ENCODE data around the gene EXOSC5. TPM values are rescaled to one million over a fixed set of nuclear protein-coding genes. Genes with fewer than 3 reads are reported as not detected.
A peak's percentile ranks its signal among the peaks of the same experiment; 100 is the strongest.

EXOSC5 gene
- total and polyA plus RNA-seq, 2 donors from 2014 or later: 15.5 to 16.8 TPM

DNA sequence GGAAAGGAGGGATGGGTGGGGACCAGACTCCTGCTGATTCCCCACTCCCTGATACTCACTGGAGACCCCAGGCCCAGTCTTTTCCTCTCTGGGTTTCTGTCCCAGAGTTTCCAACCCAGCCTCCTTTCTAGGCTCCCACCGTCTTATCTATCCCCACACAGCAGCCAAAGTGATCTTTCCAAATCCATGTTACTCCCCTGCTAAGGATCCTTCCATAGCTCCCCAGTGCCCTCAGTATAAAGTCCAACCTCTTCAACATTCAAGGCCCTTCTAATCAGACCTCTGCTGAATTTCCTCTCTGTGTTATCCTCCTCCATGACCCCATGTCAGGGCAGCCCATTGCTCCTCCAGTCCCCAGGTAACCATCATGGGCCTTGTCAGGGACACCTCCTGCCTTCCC, 42.1 kb downstream of the EXOSC5 start:
- Histone ChIP-seq H3K9ac (ENCODE audit: low read length in 3 of 3) (no peak overlapping the region), H3K4me1 (ENCODE audit: control insufficient read depth in 2 of 3, insufficient read depth in 2 of 3, low read depth in 1 of 3, low read length in 3 of 3) (peaks cover 0 to 18% (median 3%) of the 10 kb centered on the region in 3 donors), H3K36me3 (ENCODE audit: control insufficient read depth in 2 of 3, insufficient read depth in 3 of 3, low read length in 3 of 3) (no peaks in the 10 kb centered on the region), H3K9me3 (ENCODE audit: control insufficient read depth in 2 of 3, insufficient read depth in 1 of 3, low read length in 3 of 3) (no peaks in the 10 kb centered on the region), H3K4me3 (ENCODE audit: low read length in 3 of 3) (no peak overlapping the region), H3K27me3 (ENCODE audit: control insufficient read depth, insufficient read depth, low read length) (no peaks in the 10 kb centered on the region), H3K27ac (ENCODE audit: low read depth in 2 of 2, low read length in 2 of 2) (no peak overlapping the region)
- FAIRE-seq (no peak), DNase-seq (no peak)
- TF ChIP-seq, protein P1, sequence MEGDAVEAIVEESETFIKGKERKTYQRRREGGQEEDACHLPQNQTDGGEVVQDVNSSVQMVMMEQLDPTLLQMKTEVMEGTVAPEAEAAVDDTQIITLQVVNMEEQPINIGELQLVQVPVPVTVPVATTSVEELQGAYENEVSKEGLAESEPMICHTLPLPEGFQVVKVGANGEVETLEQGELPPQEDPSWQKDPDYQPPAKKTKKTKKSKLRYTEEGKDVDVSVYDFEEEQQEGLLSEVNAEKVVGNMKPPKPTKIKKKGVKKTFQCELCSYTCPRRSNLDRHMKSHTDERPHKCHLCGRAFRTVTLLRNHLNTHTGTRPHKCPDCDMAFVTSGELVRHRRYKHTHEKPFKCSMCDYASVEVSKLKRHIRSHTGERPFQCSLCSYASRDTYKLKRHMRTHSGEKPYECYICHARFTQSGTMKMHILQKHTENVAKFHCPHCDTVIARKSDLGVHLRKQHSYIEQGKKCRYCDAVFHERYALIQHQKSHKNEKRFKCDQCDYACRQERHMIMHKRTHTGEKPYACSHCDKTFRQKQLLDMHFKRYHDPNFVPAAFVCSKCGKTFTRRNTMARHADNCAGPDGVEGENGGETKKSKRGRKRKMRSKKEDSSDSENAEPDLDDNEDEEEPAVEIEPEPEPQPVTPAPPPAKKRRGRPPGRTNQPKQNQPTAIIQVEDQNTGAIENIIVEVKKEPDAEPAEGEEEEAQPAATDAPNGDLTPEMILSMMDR (IDR thresholded peaks at IDR 0.05; ENCODE audit: borderline replicate concordance, extremely low read depth, insufficient read depth): no peak
- intact Hi-C loops (cut with DNase I): no loop called here

DNA sequence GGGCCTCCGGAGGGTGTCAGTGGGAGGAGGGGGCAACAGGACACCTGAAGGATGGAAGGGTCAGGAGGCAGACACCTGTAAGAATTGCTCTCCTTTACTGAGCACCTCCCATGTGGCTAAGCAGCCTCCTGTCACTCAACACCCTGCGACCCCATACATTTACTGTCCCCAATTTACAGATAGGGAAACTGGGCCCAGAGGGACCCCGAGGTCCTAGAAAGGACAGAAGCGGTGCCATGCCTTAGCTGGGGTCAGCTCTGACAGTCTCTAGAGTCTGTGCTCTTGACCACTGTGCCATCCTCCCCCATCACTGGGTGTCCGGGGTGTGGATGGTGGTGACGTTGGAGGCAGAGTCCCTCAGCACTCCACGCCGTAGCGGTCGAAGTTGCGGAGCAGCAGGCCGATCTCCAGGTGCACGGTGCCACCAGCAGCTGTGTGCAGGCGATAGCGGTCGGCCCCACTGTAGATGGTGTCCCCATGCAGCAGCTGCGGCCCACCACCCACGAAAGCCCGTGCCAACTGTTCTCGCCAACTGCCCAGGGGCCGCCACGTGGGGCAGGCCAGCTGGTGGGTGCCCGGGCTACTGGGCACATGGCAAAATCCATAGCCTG, 42.7 kb downstream of the EXOSC5 start:
- Histone ChIP-seq H3K9me3 (ENCODE audit: control insufficient read depth in 2 of 3, insufficient read depth in 1 of 3, low read length in 3 of 3) (no peaks in the 10 kb centered on the region), H3K27me3 (ENCODE audit: control insufficient read depth, insufficient read depth, low read length) (no peaks in the 10 kb centered on the region), H3K36me3 (ENCODE audit: control insufficient read depth in 2 of 3, insufficient read depth in 3 of 3, low read length in 3 of 3) (no peaks in the 10 kb centered on the region), H3K9ac (ENCODE audit: low read length in 3 of 3) (peak overlapping the region; percentile 36 to 69 (median 60)), H3K27ac (ENCODE audit: low read depth in 2 of 2, low read length in 2 of 2) (peak overlapping the region in 1 of 2 donors; percentile 65), H3K4me3 (ENCODE audit: low read length in 3 of 3) (peak overlapping the region; percentile 52 to 56 (median 53)), H3K4me1 (ENCODE audit: control insufficient read depth in 2 of 3, insufficient read depth in 2 of 3, low read depth in 1 of 3, low read length in 3 of 3) (peaks cover 0 to 18% (median 3%) of the 10 kb centered on the region in 3 donors)
- FAIRE-seq: no peak
- peak in 1 of 5 donors; percentile 81 for DNase-seq
- intact Hi-C loops (cut with DNase I): no loop called here
- TF ChIP-seq, protein P1 (IDR thresholded peaks at IDR 0.05; ENCODE audit: borderline replicate concordance, extremely low read depth, insufficient read depth): no peak

DNA sequence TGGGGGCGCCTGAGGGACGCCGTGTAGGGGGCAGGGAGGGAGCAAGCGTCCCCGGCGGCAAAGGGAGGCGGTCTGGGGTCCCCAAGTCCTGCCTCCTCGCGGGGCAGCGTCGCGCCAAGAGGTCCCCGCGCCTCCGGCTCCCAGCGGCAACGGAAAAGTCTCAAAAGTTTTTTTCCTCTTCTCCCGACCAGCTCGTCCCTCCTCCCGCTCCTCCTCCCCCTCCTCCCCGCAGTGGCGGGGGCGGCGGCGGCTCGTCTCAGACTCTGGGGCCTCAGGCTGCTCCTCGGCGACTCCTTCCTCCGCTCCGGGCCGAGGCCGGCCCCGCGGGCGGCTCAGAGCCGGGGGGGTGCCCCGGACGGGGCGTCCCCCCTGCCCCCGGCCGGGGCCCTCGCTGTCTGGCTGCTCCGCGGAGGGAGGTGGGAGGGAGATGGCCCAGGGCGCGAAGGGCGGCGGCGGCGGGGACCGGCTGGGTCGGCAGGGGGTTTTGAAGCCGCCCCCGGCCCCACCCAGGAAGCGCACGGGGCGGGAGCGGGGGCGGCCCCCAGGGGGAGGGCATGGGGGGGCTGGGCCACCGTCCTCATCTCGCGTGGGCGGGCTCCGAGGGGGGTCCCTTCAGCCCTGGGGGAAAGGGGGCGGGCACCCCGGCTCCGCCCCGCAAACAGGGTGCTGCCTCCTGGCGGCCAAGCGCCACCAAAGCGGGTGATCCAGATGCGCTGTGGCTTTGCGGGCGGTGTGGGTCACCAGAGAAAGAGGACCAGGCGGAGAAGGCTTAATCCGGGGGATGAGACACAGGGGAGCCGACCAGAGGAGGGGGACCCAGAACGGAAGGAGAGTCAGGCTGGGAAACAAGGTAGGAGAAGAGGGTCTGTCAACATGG, 43.5 kb downstream of the EXOSC5 start, which contains the start of gene TGFB1:
Gene TGFB1, minus strand, starts transcription at position 457 of the 877 bp plus-strand sequence. CDS start 878 bp downstream, outside the sequence.
- H3K4me3 ChIP-seq (ENCODE audit: low read length in 3 of 3): peak within 1 kb of the TSS; percentile 56 to 74 (median 71)
- no peaks in the 10 kb centered on the region for H3K9me3 ChIP-seq (ENCODE audit: control insufficient read depth in 2 of 3, insufficient read depth in 1 of 3, low read length in 3 of 3)
- no peaks in the 10 kb centered on the region for H3K36me3 ChIP-seq (ENCODE audit: control insufficient read depth in 2 of 3, insufficient read depth in 3 of 3, low read length in 3 of 3)
- peaks cover 0 to 21% (median 3%) of the 10 kb centered on the region in 3 donors for H3K4me1 ChIP-seq (ENCODE audit: control insufficient read depth in 2 of 3, insufficient read depth in 2 of 3, low read depth in 1 of 3, low read length in 3 of 3)
- H3K27me3 ChIP-seq (ENCODE audit: control insufficient read depth, insufficient read depth, low read length): no peaks in the 10 kb centered on the region
- peak within 1 kb of the TSS; percentile 43 to 80 for H3K27ac ChIP-seq (ENCODE audit: low read depth in 2 of 2, low read length in 2 of 2)
- peak; percentile 74 to 96 (median 87) for DNase-seq
- FAIRE-seq: no peak
- intact Hi-C loops (cut with DNase I): no loop called here
- peak within 1 kb of the TSS; percentile 36 to 69 (median 60) for H3K9ac ChIP-seq (ENCODE audit: low read length in 3 of 3)
- TF ChIP-seq, protein P1 (IDR thresholded peaks at IDR 0.05; ENCODE audit: borderline replicate concordance, extremely low read depth, insufficient read depth): peak; percentile 73

Data from kidney (tissue), 14 donors.